Endothelial cell of umbilical vein (primary cell): ENCODE measurements around the gene RRAS.
A peak's percentile ranks its signal among the peaks of the same experiment; 100 is the strongest.

Experiments
- CTCF ChIP-seq, 2 donors: IDR thresholded peaks; 1 replicate in 1 of 2; 2 replicates in 1 of 2; pipeline ENCODE4 v1.5.1; 2011; ENCODE audit warnings: low read length in 2 of 2, mild to moderate bottlenecking in 2 of 2, moderate library complexity in 2 of 2, control low read depth in 1 of 2, inconsistent platforms in 1 of 2, low read depth in 1 of 2; ENCODE audit not compliant: insufficient read depth in 1 of 2; ENCODE audit errors: extremely low read depth in 1 of 2
- EZH2 ChIP-seq: IDR thresholded peaks from 2 replicates; pipeline ENCODE4 v1.6.1; 2012; ENCODE audit warnings: borderline replicate concordance, low read depth, mild to moderate bottlenecking, moderate library complexity, low read length, inconsistent platforms; ENCODE audit not compliant: severe bottlenecking
- FOS ChIP-seq: IDR thresholded peaks from 2 replicates; pipeline ENCODE4 v1.6.1; 2011; ENCODE audit warnings: mild to moderate bottlenecking, low read length, moderate library complexity, borderline replicate concordance; ENCODE audit not compliant: insufficient read depth
- GATA2 ChIP-seq: IDR thresholded peaks from 2 replicates; pipeline ENCODE4 v1.7.0; 2011; ENCODE audit warnings: low read depth, mild to moderate bottlenecking, moderate library complexity, mixed read lengths, low read length; ENCODE audit not compliant: insufficient read length, insufficient read depth
- JUN ChIP-seq: IDR thresholded peaks from 2 replicates; pipeline ENCODE4 v1.6.1; 2011; ENCODE audit warnings: borderline replicate concordance, low read depth; ENCODE audit not compliant: insufficient read length, insufficient read depth
- MAX ChIP-seq: IDR thresholded peaks from 2 replicates; pipeline ENCODE4 v1.6.1; 2011; ENCODE audit not compliant: insufficient read depth, insufficient read length
- MYC ChIP-seq: IDR thresholded peaks from one replicate; pipeline ENCODE4 v1.6.1; 2011; ENCODE audit warnings: mild to moderate bottlenecking, low read depth, low read length
- POLR2A ChIP-seq: IDR thresholded peaks from 2 replicates; pipeline ENCODE4 v1.6.1; 2012; ENCODE audit warnings: low read depth, mild to moderate bottlenecking, control low read depth, low read length
- POLR2AphosphoS5 ChIP-seq: IDR thresholded peaks from 2 replicates; pipeline ENCODE4 v1.6.1; 2012; ENCODE audit warnings: low read depth, mild to moderate bottlenecking, control low read depth, low read length, moderate library complexity; ENCODE audit not compliant: insufficient read depth

GRCh38 chr19:49665351-49666119 is 25.6 kb upstream of the RRAS start, which contains the start of the genes BCL2L12 and IRF3:
- TF ChIP-seq CTCF (IDR thresholded peaks at IDR 0.05; ENCODE audit: extremely low read depth in 1 of 2, insufficient read depth in 1 of 2, low read depth in 1 of 2, low read length in 2 of 2) (no peak), POLR2AphosphoS5 (no peak), EZH2 (no peak), MYC (no peak), POLR2A (no peak), MAX (peak; percentile 6), JUN (no peak), GATA2 (no peak), FOS (no peak)
